Ishikawa (cell line): Measurements from ENCODE around the gene SORBS2.

Experiments used
- CEBPB ChIP-seq: IDR thresholded peaks from 2 replicates; pipeline ENCODE4 v1.6.1; 2012
- EP300 ChIP-seq: IDR thresholded peaks from 2 replicates; pipeline ENCODE4 v1.6.1; 2012; ENCODE audit warnings: borderline replicate concordance
- FOXM1 ChIP-seq: IDR thresholded peaks from 2 replicates; pipeline ENCODE4 v1.6.1; 2012; ENCODE audit warnings: low read depth, borderline replicate concordance
- NFIC ChIP-seq: IDR thresholded peaks from 2 replicates; pipeline ENCODE4 v1.6.1; 2012
- RAD21 ChIP-seq: IDR thresholded peaks from 2 replicates; pipeline ENCODE4 v1.6.1; 2012; ENCODE audit warnings: low read depth
- TCF12 ChIP-seq: IDR thresholded peaks from 2 replicates; pipeline ENCODE4 v1.6.1; 2012; ENCODE audit warnings: low read depth
- YY1 ChIP-seq: IDR thresholded peaks from 2 replicates; pipeline ENCODE4 v1.6.1; 2012; ENCODE audit warnings: low read depth
- TF ChIP-seq, protein P1 (sequence below): IDR thresholded peaks from 2 replicates; pipeline ENCODE4 v1.6.1; 2012
- TF ChIP-seq, protein P2 (sequence below): IDR thresholded peaks from 2 replicates; pipeline ENCODE4 v1.6.1; 2012; ENCODE audit warnings: low read depth, mild to moderate bottlenecking

DNA sequence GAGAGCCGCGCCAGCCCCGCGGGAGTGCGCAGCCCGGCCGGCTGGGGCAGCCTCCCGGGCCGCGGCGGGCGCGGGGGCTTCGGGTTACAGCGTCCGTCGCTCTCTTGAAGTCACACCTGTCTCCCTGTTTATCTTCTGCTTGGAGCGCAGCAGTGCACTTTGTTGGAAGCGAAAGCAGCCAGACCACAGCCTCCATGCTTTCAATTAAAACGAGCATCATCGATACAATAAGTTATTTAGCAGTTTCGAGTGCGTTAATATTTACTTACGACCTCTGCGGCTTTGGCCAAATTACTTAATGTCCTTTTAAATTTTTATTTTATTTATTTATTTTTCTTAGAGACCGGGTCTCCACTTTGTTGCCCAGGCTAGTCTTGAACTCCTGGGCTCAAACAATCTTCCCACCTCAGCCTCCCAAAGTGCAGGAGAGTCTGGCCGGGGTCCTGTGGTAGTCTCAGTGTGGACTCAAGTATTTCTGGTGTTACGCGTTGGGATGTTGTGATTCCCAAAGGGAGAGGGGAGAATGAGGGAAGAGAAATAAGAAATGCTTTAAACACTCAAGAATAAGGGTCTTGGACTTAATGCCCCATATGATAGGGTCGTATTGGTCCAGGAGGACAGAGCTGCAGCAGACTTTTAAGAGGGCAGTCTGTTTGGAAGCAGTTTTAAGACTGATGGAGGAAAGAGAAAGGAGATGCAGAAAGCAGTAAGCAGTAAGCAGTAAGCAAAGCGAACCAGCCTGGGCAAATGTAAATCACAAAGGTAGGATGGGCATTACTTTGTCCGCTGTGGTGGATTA, 276.2 kb downstream of the SORBS2 start:
- TF ChIP-seq CEBPB (no peak), NFIC (no peak), TCF12 (no peak), EP300 (no peak), RAD21 (no peak), YY1 (no peak), FOXM1 (no peak)
- TF ChIP-seq, protein P1, sequence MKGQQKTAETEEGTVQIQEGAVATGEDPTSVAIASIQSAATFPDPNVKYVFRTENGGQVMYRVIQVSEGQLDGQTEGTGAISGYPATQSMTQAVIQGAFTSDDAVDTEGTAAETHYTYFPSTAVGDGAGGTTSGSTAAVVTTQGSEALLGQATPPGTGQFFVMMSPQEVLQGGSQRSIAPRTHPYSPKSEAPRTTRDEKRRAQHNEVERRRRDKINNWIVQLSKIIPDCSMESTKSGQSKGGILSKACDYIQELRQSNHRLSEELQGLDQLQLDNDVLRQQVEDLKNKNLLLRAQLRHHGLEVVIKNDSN: no peak
- TF ChIP-seq, protein P2, sequence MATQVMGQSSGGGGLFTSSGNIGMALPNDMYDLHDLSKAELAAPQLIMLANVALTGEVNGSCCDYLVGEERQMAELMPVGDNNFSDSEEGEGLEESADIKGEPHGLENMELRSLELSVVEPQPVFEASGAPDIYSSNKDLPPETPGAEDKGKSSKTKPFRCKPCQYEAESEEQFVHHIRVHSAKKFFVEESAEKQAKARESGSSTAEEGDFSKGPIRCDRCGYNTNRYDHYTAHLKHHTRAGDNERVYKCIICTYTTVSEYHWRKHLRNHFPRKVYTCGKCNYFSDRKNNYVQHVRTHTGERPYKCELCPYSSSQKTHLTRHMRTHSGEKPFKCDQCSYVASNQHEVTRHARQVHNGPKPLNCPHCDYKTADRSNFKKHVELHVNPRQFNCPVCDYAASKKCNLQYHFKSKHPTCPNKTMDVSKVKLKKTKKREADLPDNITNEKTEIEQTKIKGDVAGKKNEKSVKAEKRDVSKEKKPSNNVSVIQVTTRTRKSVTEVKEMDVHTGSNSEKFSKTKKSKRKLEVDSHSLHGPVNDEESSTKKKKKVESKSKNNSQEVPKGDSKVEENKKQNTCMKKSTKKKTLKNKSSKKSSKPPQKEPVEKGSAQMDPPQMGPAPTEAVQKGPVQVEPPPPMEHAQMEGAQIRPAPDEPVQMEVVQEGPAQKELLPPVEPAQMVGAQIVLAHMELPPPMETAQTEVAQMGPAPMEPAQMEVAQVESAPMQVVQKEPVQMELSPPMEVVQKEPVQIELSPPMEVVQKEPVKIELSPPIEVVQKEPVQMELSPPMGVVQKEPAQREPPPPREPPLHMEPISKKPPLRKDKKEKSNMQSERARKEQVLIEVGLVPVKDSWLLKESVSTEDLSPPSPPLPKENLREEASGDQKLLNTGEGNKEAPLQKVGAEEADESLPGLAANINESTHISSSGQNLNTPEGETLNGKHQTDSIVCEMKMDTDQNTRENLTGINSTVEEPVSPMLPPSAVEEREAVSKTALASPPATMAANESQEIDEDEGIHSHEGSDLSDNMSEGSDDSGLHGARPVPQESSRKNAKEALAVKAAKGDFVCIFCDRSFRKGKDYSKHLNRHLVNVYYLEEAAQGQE: no peak
